ENCODE results near the gene OR7G1. TPM values are rescaled to one million over a fixed set of nuclear protein-coding genes. Genes with fewer than 3 reads are reported as not detected.

Gene OR7G1, protein sequence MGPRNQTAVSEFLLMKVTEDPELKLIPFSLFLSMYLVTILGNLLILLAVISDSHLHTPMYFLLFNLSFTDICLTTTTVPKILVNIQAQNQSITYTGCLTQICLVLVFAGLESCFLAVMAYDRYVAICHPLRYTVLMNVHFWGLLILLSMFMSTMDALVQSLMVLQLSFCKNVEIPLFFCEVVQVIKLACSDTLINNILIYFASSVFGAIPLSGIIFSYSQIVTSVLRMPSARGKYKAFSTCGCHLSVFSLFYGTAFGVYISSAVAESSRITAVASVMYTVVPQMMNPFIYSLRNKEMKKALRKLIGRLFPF
- not detected in 2 replicates for total RNA-seq

DNA sequence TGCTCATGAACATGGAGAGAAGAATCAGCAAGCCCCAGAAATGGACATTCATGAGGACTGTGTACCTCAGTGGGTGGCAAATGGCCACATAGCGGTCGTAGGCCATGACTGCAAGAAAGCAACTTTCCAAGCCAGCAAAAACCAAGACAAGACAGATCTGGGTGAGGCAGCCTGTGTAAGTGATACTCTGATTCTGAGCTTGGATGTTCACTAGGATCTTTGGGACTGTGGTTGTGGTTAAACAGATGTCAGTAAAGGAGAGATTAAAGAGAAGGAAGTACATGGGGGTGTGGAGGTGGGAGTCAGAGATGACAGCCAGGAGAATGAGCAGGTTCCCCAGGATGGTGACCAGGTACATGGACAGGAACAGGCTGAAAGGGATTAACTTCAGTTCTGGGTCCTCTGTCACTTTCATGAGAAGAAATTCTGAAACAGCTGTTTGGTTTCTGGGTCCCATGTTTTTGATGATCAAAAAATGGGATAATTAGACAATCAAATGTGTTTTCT, at the start of gene OR7G1:
OR7G1 (minus strand) TSS at position 457 of the 507 bp plus-strand sequence; CDS start at position 457, 0 bp downstream.

DNA sequence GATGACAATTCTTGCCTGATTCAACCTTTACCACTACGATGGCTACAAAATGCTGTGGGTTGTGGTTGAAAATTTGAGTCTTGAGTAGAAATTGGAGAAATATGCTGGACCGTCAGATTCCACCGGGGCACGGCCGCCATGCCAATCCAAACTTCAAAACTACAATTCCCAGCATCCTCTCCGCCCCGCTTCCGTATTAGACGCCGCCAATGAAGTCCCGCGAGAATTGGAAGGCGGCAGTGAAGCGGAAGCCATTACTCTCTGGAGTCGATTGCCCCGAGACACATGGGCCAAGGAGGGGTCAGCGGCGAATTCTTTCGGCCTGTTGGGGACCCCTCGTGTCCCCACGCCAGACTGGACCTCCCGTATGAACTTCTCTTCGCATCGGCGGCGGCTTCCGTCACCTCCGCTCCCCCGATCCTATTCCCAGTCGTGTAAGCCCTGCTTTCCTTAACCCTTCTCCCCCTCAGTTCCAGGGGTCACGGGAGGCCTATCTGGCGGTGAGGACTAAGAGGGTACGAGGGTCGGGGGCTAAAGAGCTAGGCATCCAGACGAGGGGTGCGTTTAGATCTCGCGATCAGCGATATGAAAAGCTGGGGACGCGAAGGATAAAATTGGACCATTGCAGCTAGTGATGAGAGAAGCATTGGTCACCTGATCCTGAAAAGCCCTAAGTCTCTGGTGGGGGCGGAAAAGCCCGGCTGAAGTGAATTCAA, 24.8 kb upstream of the OR7G1 start, which contains the start of gene ZNF317:
ZNF317 (plus strand) TSS at position 239 of the 716 bp plus-strand sequence. CDS start 15,620 bp downstream, outside the sequence.

DNA sequence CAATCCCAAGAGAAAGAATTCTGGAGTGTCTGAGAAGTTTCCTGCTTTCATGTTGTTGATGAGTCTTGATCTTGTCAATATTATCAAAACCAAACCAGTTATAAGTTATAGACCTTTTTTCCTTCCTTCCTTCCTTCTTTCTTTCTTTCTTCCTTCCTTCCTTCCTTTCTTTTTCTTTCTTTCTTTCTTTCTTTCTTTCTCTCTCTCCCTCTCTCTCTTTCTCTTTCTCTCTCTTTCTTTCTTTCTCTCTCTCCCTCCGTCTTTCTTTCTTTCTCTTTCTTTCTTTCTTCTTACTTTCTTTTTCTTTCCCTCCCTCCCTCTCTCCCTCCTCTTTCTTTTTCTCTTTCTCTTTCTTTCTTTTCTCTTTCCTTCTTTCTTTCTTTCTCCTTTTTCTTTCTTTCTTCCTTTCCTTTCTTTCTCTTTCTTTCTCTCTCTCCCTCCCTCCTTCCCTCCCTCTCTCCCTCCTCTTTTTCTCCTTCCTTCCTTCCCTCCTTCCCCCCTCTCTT, 11.4 kb upstream of the OR7G1 start, which contains the start of gene OR7G3:
OR7G3 (minus strand) TSS at position 51 of the 506 bp plus-strand sequence; CDS start at position 51, 0 bp downstream.

DNA sequence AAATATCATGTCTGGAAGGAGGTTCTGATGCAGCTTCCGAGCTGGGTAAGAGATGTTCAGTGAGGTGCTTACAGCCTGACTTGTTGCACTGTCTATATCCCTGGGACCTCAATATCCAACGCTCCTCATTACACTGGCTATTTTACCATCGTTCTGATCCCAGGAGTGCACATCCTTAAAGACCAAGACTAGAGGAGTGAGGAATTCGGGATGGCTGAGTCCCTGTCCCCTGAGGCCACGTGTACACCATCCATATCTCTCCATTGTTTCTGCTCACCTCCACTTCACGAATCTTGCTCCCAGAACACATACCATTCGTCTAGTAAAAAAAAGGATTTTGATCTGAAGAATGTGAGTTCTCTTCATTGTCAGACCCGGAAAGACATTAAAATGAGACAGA, 8.2 kb downstream of the OR7G1 start, which contains the start of gene OR7G2:
OR7G2 (minus strand) TSS at position 101 of the 400 bp plus-strand sequence. CDS start 4,232 bp downstream, outside the sequence.

DNA sequence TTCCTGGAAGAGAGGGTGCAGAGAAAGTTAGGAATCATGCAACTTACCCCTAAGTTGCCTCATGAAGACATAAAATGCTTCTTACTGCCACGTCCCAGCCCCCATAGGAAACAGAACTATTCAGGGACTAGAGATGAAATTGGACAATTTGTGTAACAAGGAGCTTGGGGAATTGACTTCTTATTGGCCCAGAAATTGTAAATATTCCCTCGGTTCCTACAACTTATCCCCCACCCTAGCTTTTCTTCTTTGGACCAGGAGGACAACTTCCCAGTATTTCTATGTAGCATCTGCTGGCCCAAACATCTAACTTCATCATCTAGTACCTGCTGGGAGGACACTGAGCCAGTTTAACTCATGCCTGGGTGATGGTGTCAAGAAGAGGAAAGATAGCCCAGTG, 28.8 kb downstream of the OR7G1 start, which contains the start of gene OR1M1:
OR1M1 (plus strand) TSS at position 301 of the 400 bp plus-strand sequence. CDS start 6,184 bp downstream, outside the sequence.

Small RNA genes lying within 50 kb of the gene (small RNA-seq; reads per million reads assigned to genes)
- gene OR1M4P (ENCODE audit: low replicate concordance), result not detected

Other genes starting within 250 kb of the OR7G1 start
- gene MUC16, start 105.4 kb downstream of the OR7G1 start, total RNA-seq, result under 0.01 TPM in 1 of 2 replicates, not detected in the other
- not detected in 2 replicates for gene OR1M1, start 28.7 kb downstream of the OR7G1 start, total RNA-seq
- gene OR7G2, start 8.3 kb downstream of the OR7G1 start, total RNA-seq, result not detected in 2 replicates
- not detected in 2 replicates for gene OR7G3, start 11.2 kb upstream of the OR7G1 start, total RNA-seq
- gene ZNF317, start 24.6 kb upstream of the OR7G1 start, total RNA-seq, result 20.3 and 24.1 TPM in 2 replicates
- not detected in 2 replicates for gene OR7D2, start 63.2 kb upstream of the OR7G1 start, total RNA-seq
- not detected in 2 replicates for gene OR7D4, start 103.8 kb upstream of the OR7G1 start, total RNA-seq
- not detected in 2 replicates for gene OR7E24, start 135.2 kb upstream of the OR7G1 start, total RNA-seq
- gene ZNF699, start 194.1 kb upstream of the OR7G1 start, total RNA-seq, result 9.2 and 16.2 TPM in 2 replicates
- 8.5 and 10.0 TPM in 2 replicates for gene ZNF559, start 208.4 kb upstream of the OR7G1 start, total RNA-seq
- gene ZNF177, start 247.2 kb upstream of the OR7G1 start, total RNA-seq, result 0.43 and 0.88 TPM in 2 replicates